WTC11 (cell line): ENCODE results near the gene MTUS2. TPM values are rescaled to one million over a fixed set of nuclear protein-coding genes. Genes with fewer than 3 reads are reported as not detected.

Source experiments
- ATAC-seq: fragments of 200-7000 bp; cut with Tn5 transposase; 2 replicates; pipeline ENCODE4 v1.10.0; 2021; ENCODE audit warnings: mild to moderate bottlenecking, moderate library complexity
- CTCF ChIA-PET: fragments of 300-600 bp; sonication (Branson Sonifier 250); formaldehyde crosslinking; loops from one replicate; lab custom pipeline; 2021; ENCODE audit warnings: antibody characterized with exemption; lab: Charles Lee
- POLR2A ChIA-PET: fragments of 350-600 bp; sonication (Branson Sonifier 250); formaldehyde crosslinking; loops from one replicate; lab custom pipeline; 2021; ENCODE audit warnings: antibody characterized with exemption; lab: Charles Lee
- DNase-seq: peaks from one replicate; pipeline ENCODE4 v3.0.0; 2021; ENCODE audit warnings: low spot score
- H3K27ac Mint-ChIP-seq: 2 replicates; pipeline ENCODE4 v1.8.0; 2021; ENCODE audit warnings: mixed read lengths
- H3K27me3 Mint-ChIP-seq: 2 replicates; pipeline ENCODE4 v1.8.0; 2021; ENCODE audit warnings: low read depth, mild to moderate bottlenecking, moderate library complexity, mixed read lengths
- H3K36me3 Mint-ChIP-seq: 2 replicates; pipeline ENCODE4 v1.8.0; 2021; ENCODE audit warnings: mixed read lengths
- H3K4me1 Mint-ChIP-seq: 2 replicates; pipeline ENCODE4 v1.8.0; 2022; ENCODE audit warnings: mixed read lengths
- H3K4me3 Mint-ChIP-seq: 2 replicates; pipeline ENCODE4 v1.8.0; 2021; ENCODE audit warnings: mild to moderate bottlenecking, moderate library complexity, mixed read lengths
- H3K9me3 Mint-ChIP-seq: 2 replicates; pipeline ENCODE4 v1.8.0; 2021; ENCODE audit warnings: mixed read lengths
- GTF2I ChIP-seq: fragments of 250-450 bp; sonication (Bioruptor Pico); conservative IDR thresholded peaks from 2 replicates; pipeline ENCODE4 v1.4.0; 2021; ENCODE audit warnings: mild to moderate bottlenecking
- JAZF1 ChIP-seq: fragments of 250-450 bp; sonication (Bioruptor Pico); IDR thresholded peaks from 2 replicates; pipeline ENCODE4 v1.9.0; 2021; ENCODE audit warnings: moderate library complexity, mild to moderate bottlenecking, inconsistent platforms
- NFE2L1 ChIP-seq: sonication (generic); formaldehyde crosslinking; IDR thresholded peaks from 2 replicates; pipeline ENCODE4 v1.8.1; 2023; ENCODE audit warnings: missing genetic modification reagents
- NR1H2 ChIP-seq: sonication (generic); formaldehyde crosslinking; IDR thresholded peaks from 2 replicates; pipeline ENCODE4 v1.9.0; 2021; ENCODE audit warnings: mild to moderate bottlenecking, moderate library complexity, missing genetic modification reagents
- NR2C2 ChIP-seq: sonication (generic); formaldehyde crosslinking; IDR thresholded peaks from 2 replicates; pipeline ENCODE4 v1.8.0; 2022; ENCODE audit warnings: mild to moderate bottlenecking, missing genetic modification reagents
- PRRX2 ChIP-seq: fragments of 250-450 bp; sonication (Bioruptor Pico); IDR thresholded peaks from 2 replicates; pipeline ENCODE4 v1.8.0; 2021; ENCODE audit warnings: mild to moderate bottlenecking
- SP1 ChIP-seq: sonication (generic); formaldehyde crosslinking; conservative IDR thresholded peaks from 2 replicates; pipeline ENCODE4 v1.8.1; 2022; ENCODE audit warnings: missing genetic modification reagents
- TEAD1 ChIP-seq: sonication (generic); formaldehyde crosslinking; IDR thresholded peaks from 2 replicates; pipeline ENCODE4 v1.8.0; 2022; ENCODE audit warnings: mild to moderate bottlenecking, missing genetic modification reagents
- ZNF138 ChIP-seq: sonication (generic); formaldehyde crosslinking; conservative IDR thresholded peaks from 2 replicates; pipeline ENCODE4 v1.8.1; 2022; ENCODE audit warnings: mild to moderate bottlenecking, moderate library complexity, missing genetic modification reagents
- ZNF219 ChIP-seq: sonication (generic); formaldehyde crosslinking; IDR thresholded peaks from 2 replicates; pipeline ENCODE4 v1.8.0; 2023; ENCODE audit warnings: missing genetic modification reagents, mild to moderate bottlenecking, borderline replicate concordance
- ZNF232 ChIP-seq: sonication (generic); formaldehyde crosslinking; IDR thresholded peaks from 2 replicates; pipeline ENCODE4 v1.8.0; 2022; ENCODE audit warnings: mild to moderate bottlenecking, missing genetic modification reagents
- ZNF263 ChIP-seq: sonication (generic); formaldehyde crosslinking; IDR thresholded peaks from 2 replicates; pipeline ENCODE4 v1.8.1; 2022; ENCODE audit warnings: low read depth, mild to moderate bottlenecking, moderate library complexity, missing genetic modification reagents
- total RNA-seq: library from RNA; stranded (reverse); gene quantifications from 3 replicates; pipeline ENCODE4 v1.2.3, GENCODE V29; 2021
- TF ChIP-seq, protein P1 (sequence below): sonication (generic); formaldehyde crosslinking; IDR thresholded peaks from 2 replicates; pipeline ENCODE4 v1.8.0; 2022; ENCODE audit warnings: mild to moderate bottlenecking, missing genetic modification reagents
- TF ChIP-seq, protein P2 (sequence below): sonication (generic); formaldehyde crosslinking; IDR thresholded peaks from 2 replicates; pipeline ENCODE4 v1.8.0; 2022; ENCODE audit warnings: mild to moderate bottlenecking, missing genetic modification reagents
- TF ChIP-seq, protein P3 (sequence below): sonication (generic); formaldehyde crosslinking; IDR thresholded peaks from 2 replicates; pipeline ENCODE4 v1.8.1; 2023; ENCODE audit warnings: mild to moderate bottlenecking, missing genetic modification reagents
- TF ChIP-seq, protein P4 (sequence below): sonication (generic); formaldehyde crosslinking; IDR thresholded peaks from 2 replicates; pipeline ENCODE4 v1.8.1; 2022; ENCODE audit warnings: low read depth, mild to moderate bottlenecking, moderate library complexity, missing genetic modification reagents, borderline replicate concordance
- TF ChIP-seq, protein P5 (sequence below): sonication (generic); formaldehyde crosslinking; IDR thresholded peaks from 2 replicates; pipeline ENCODE4 v1.8.1; 2023; ENCODE audit warnings: mild to moderate bottlenecking, moderate library complexity, missing genetic modification reagents
- TF ChIP-seq, protein P6 (sequence below): fragments of 250-450 bp; sonication (Bioruptor Pico); IDR thresholded peaks from 2 replicates; pipeline ENCODE4 v1.9.0; 2021; ENCODE audit warnings: mild to moderate bottlenecking
- TF ChIP-seq, protein P7 (sequence below): sonication (generic); formaldehyde crosslinking; IDR thresholded peaks from 2 replicates; pipeline ENCODE4 v1.8.1; 2022; ENCODE audit warnings: missing genetic modification reagents, borderline replicate concordance

MTUS2 gene
- total RNA-seq, 1 experiment from 2014 or later, result 0.22 TPM

DNA sequence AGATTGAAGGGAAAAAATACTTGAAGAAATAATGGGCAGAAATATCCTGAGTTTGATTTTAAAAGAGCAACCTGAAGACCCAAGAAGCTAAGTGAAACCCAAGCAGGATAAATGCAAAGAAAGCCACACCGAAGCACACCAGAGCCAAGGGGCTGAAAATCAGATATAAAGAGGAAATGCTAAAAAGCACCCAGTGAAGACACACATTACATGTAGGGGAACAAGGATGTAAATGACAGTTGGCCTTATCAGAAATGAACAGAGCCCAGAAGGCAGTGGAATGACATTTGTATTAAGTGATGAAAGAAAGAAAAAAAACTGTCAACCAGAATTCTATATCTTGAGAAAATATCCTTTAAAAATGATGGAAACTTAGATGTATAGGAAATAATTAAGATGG, 636.3 kb downstream of the MTUS2 start (continued):
- TF ChIP-seq, protein P1, sequence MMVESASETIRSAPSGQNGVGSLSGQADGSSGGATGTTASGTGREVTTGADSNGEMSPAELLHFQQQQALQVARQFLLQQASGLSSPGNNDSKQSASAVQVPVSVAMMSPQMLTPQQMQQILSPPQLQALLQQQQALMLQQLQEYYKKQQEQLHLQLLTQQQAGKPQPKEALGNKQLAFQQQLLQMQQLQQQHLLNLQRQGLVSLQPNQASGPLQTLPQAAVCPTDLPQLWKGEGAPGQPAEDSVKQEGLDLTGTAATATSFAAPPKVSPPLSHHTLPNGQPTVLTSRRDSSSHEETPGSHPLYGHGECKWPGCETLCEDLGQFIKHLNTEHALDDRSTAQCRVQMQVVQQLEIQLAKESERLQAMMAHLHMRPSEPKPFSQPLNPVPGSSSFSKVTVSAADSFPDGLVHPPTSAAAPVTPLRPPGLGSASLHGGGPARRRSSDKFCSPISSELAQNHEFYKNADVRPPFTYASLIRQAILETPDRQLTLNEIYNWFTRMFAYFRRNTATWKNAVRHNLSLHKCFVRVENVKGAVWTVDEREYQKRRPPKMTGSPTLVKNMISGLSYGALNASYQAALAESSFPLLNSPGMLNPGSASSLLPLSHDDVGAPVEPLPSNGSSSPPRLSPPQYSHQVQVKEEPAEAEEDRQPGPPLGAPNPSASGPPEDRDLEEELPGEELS (CRISPR knock-in tag), result no peak
- TF ChIP-seq ZNF138 (CRISPR knock-in tag), result no peak
- TF ChIP-seq, protein P2, sequence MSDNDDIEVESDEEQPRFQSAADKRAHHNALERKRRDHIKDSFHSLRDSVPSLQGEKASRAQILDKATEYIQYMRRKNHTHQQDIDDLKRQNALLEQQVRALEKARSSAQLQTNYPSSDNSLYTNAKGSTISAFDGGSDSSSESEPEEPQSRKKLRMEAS (CRISPR knock-in tag), result no peak
- TF ChIP-seq ZNF219 (CRISPR knock-in tag), result no peak
- no peak for TF ChIP-seq TEAD1 (CRISPR knock-in tag)
- TF ChIP-seq NFE2L1 (CRISPR knock-in tag), result no peak
- TF ChIP-seq, protein P3, sequence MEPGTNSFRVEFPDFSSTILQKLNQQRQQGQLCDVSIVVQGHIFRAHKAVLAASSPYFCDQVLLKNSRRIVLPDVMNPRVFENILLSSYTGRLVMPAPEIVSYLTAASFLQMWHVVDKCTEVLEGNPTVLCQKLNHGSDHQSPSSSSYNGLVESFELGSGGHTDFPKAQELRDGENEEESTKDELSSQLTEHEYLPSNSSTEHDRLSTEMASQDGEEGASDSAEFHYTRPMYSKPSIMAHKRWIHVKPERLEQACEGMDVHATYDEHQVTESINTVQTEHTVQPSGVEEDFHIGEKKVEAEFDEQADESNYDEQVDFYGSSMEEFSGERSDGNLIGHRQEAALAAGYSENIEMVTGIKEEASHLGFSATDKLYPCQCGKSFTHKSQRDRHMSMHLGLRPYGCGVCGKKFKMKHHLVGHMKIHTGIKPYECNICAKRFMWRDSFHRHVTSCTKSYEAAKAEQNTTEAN (CRISPR knock-in tag), result no peak
- TF ChIP-seq JAZF1 (CRISPR knock-in tag), result no peak
- TF ChIP-seq NR1H2 (CRISPR knock-in tag), result no peak
- TF ChIP-seq PRRX2 (CRISPR knock-in tag), result no peak
- TF ChIP-seq, protein P4, sequence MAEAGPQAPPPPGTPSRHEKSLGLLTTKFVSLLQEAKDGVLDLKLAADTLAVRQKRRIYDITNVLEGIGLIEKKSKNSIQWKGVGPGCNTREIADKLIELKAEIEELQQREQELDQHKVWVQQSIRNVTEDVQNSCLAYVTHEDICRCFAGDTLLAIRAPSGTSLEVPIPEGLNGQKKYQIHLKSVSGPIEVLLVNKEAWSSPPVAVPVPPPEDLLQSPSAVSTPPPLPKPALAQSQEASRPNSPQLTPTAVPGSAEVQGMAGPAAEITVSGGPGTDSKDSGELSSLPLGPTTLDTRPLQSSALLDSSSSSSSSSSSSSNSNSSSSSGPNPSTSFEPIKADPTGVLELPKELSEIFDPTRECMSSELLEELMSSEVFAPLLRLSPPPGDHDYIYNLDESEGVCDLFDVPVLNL (CRISPR knock-in tag), result no peak

DNA sequence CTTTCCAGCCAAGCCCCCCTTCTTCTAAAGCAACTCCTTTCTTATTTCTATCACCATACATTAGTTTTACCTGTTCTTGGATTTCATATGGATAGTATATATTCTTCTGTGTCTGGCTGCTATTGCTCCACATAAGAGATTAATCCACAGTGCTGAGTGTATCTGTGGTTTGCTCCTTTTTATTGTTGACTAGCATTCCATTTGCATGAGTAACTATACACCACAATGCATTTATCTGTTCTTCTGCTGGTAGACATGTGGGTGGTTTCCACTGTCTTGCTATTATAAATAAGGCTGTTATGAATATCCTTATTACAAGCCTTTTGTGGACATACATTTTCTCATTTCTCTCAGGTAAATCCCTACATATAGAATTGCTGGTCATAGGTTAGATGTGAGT, 637.2 kb downstream of the MTUS2 start:
- Mint-ChIP-seq H3K9me3 (peaks cover 15% of the 10 kb centered on the region), H3K27me3 (no peaks in the 10 kb centered on the region), H3K27ac (no peak overlapping the region), H3K36me3 (no peaks in the 10 kb centered on the region), H3K4me3 (no peak overlapping the region), H3K4me1 (peaks cover 8% of the 10 kb centered on the region; the same call in 1 of the 2 replicates)
- POLR2A ChIA-PET, result no interaction called here
- ATAC-seq (no peak), DNase-seq (no peak)
- CTCF ChIA-PET, result no interaction called here
- TF ChIP-seq, protein P5, sequence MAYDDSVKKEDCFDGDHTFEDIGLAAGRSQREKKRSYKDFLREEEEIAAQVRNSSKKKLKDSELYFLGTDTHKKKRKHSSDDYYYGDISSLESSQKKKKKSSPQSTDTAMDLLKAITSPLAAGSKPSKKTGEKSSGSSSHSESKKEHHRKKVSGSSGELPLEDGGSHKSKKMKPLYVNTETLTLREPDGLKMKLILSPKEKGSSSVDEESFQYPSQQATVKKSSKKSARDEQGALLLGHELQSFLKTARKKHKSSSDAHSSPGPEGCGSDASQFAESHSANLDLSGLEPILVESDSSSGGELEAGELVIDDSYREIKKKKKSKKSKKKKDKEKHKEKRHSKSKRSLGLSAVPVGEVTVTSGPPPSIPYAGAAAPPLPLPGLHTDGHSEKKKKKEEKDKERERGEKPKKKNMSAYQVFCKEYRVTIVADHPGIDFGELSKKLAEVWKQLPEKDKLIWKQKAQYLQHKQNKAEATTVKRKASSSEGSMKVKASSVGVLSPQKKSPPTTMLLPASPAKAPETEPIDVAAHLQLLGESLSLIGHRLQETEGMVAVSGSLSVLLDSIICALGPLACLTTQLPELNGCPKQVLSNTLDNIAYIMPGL, result no peak
- TF ChIP-seq ZNF232 (CRISPR knock-in tag) (no peak), NR2C2 (no peak), ZNF263 (CRISPR knock-in tag) (no peak), SP1 (no peak), GTF2I (CRISPR knock-in tag) (no peak)
- TF ChIP-seq, protein P6, sequence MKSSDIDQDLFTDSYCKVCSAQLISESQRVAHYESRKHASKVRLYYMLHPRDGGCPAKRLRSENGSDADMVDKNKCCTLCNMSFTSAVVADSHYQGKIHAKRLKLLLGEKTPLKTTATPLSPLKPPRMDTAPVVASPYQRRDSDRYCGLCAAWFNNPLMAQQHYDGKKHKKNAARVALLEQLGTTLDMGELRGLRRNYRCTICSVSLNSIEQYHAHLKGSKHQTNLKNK (CRISPR knock-in tag), result no peak
- TF ChIP-seq, protein P7, sequence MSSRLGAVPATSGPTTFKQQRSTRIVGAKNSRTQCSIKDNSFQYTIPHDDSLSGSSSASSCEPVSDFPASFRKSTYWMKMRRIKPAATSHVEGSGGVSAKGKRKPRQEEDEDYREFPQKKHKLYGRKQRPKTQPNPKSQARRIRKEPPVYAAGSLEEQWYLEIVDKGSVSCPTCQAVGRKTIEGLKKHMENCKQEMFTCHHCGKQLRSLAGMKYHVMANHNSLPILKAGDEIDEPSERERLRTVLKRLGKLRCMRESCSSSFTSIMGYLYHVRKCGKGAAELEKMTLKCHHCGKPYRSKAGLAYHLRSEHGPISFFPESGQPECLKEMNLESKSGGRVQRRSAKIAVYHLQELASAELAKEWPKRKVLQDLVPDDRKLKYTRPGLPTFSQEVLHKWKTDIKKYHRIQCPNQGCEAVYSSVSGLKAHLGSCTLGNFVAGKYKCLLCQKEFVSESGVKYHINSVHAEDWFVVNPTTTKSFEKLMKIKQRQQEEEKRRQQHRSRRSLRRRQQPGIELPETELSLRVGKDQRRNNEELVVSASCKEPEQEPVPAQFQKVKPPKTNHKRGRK (CRISPR knock-in tag), result no peak
- TF ChIP-seq, protein P4 (CRISPR knock-in tag), result no peak
